CD8-positive, alpha-beta memory T cell (primary cell): ENCODE data around the gene GTSE1. TPM values are rescaled to one million over a fixed set of nuclear protein-coding genes. Genes with fewer than 3 reads are reported as not detected.
"Not testable (repeated sequence)": the region's sequence is repeated elsewhere in the genome, so short reads cannot be mapped to it uniquely, and the experiment has no call there.

Source experiments
- CTCF ChIA-PET: fragments of 350-600 bp; sonication (Branson Sonifier 250); formaldehyde crosslinking; loops from one replicate; lab custom pipeline; 2021; ENCODE audit warnings: antibody characterized with exemption; lab: Charles Lee
- POLR2A ChIA-PET: fragments of 350-600 bp; sonication (Branson Sonifier 250); formaldehyde crosslinking; loops from one replicate; lab custom pipeline; 2021; ENCODE audit warnings: antibody characterized with exemption; lab: Charles Lee
- DNase-seq, 5 donors: peaks; one replicate each; pipeline versions ENCODE4 v3.0.0 to v3.0.0-alpha.2; 2020 to 2022; ENCODE audit warnings: mixed read lengths in 1 of 5
- H3K27ac ChIP-seq: one replicate; pipeline ENCODE4 v1.7.0; 2013; ENCODE audit warnings: low read depth, mild to moderate bottlenecking, low read length, moderate library complexity
- H3K27me3 ChIP-seq: 2 replicates; pipeline ENCODE4 v1.7.0; 2013; ENCODE audit warnings: low read length, mild to moderate bottlenecking; ENCODE audit not compliant: insufficient read depth, poor library complexity, severe bottlenecking
- H3K36me3 ChIP-seq: 2 replicates; pipeline ENCODE4 v1.7.0; 2013; ENCODE audit warnings: mild to moderate bottlenecking, low read length, moderate library complexity; ENCODE audit not compliant: insufficient read depth
- H3K4me1 ChIP-seq: 2 replicates; pipeline ENCODE4 v1.7.0; 2013; ENCODE audit warnings: mild to moderate bottlenecking, low read length, moderate library complexity; ENCODE audit not compliant: insufficient read depth
- H3K4me3 ChIP-seq: 2 replicates; pipeline ENCODE4 v1.7.0; 2013; ENCODE audit warnings: mild to moderate bottlenecking, low read length
- H3K9me3 ChIP-seq: 2 replicates; pipeline ENCODE4 v1.7.0; 2013; ENCODE audit warnings: mild to moderate bottlenecking, low read length
- H3K27ac Mint-ChIP-seq, 8 donors: one replicate each; pipeline ENCODE4 v1.8.0; 2020 to 2021; ENCODE audit warnings: mixed read lengths in 8 of 8, mild to moderate bottlenecking in 6 of 8, inconsistent platforms in 3 of 8, moderate library complexity in 3 of 8
- H3K27me3 Mint-ChIP-seq, 2 donors: one replicate each; pipeline ENCODE4 v1.8.0; 2020 to 2021; ENCODE audit warnings: mixed read lengths in 2 of 2, mild to moderate bottlenecking in 1 of 2, moderate library complexity in 1 of 2
- H3K36me3 Mint-ChIP-seq, 3 donors: one replicate each; pipeline ENCODE4 v1.8.0; 2020 to 2021; ENCODE audit warnings: mixed read lengths in 3 of 3, inconsistent platforms in 1 of 3, mild to moderate bottlenecking in 1 of 3
- H3K4me1 Mint-ChIP-seq, 3 donors: one replicate each; pipeline ENCODE4 v1.8.0; 2020 to 2021; ENCODE audit warnings: mixed read lengths in 3 of 3, inconsistent platforms in 1 of 3, mild to moderate bottlenecking in 1 of 3
- H3K4me3 Mint-ChIP-seq, 7 donors: one replicate each; pipeline ENCODE4 v1.8.0; 2020 to 2021; ENCODE audit warnings: mixed read lengths in 7 of 7, mild to moderate bottlenecking in 6 of 7, moderate library complexity in 4 of 7, inconsistent platforms in 2 of 7
- H3K9me3 Mint-ChIP-seq, 5 donors: one replicate each; pipeline ENCODE4 v1.8.0; 2020 to 2022; ENCODE audit warnings: mixed read lengths in 5 of 5, mild to moderate bottlenecking in 3 of 5, moderate library complexity in 2 of 5, inconsistent platforms in 1 of 5
- polyA plus RNA-seq: library from polyadenylated mRNA; unstranded; fragments of 300-500 nt; fragmentation: Illumina TruSeq; gene quantifications from one replicate; pipeline ENCODE4 v1.2.3, GENCODE V29; 2021
- total RNA-seq, 2 experiments: library from RNA; stranded (reverse); gene quantifications; one replicate each; pipeline ENCODE4 v1.2.3, GENCODE V29; 2021

GTSE1 gene
- total and polyA plus RNA-seq, 3 experiments from 2014 or later = 0.10 to 30.9 (median 27.4) TPM

- CTCF ChIA-PET = interaction anchor here (0.9 kb wide), 1 partner anchor 294 kb away, joined by 3 read pairs; no protein-coding TSS in a partner anchor
- H3K27ac Mint-ChIP-seq = peak overlapping the region in 1 of 8 donors; percentile 68
- H3K4me1 Mint-ChIP-seq = peaks cover 14 to 23% (median 19%) of the 10 kb centered on the region in 3 donors
- Histone ChIP-seq H3K27ac (no peak overlapping the region), H3K27me3 (no peaks in the 10 kb centered on the region), H3K9me3 (no peaks in the 10 kb centered on the region), H3K4me1 (peaks cover 18% of the 10 kb centered on the region), H3K36me3 (no peaks in the 10 kb centered on the region), H3K4me3 (no peak overlapping the region)
- POLR2A ChIA-PET = no interaction called here
- peaks cover 0 to 2% (median 0%) of the 10 kb centered on the region in 3 donors for H3K36me3 Mint-ChIP-seq
- no peaks in the 10 kb centered on the region for H3K9me3 Mint-ChIP-seq
- H3K4me3 Mint-ChIP-seq = peak overlapping the region in 1 of 7 donors; percentile 6
- DNase-seq = no peak
- peaks cover 0 to 6% of the 10 kb centered on the region in 2 donors for H3K27me3 Mint-ChIP-seq
Measured at GRCh38 chr22:46300491-46300890, 3.8 kb downstream of the GTSE1 start.

- Mint-ChIP-seq H3K27ac (peak overlapping the region in 1 of 8 donors; percentile 52), H3K4me1 (peaks cover 0 to 6% (median 0%) of the 10 kb centered on the region in 3 donors), H3K4me3 (peak overlapping the region in 1 of 7 donors; percentile 63), H3K9me3 (no peaks in the 10 kb centered on the region), H3K27me3 (peaks cover 0 to 4% of the 10 kb centered on the region in 2 donors), H3K36me3 (no peaks in the 10 kb centered on the region)
- no peak overlapping the region for H3K27ac ChIP-seq
- POLR2A ChIA-PET = interaction anchor here (0.7 kb wide), 1 partner anchor 795 kb away, joined by 4 read pairs; no protein-coding TSS in a partner anchor
- no peaks in the 10 kb centered on the region for H3K9me3 ChIP-seq
- CTCF ChIA-PET = no interaction called here
- no peak for DNase-seq
- H3K4me1 ChIP-seq = no peaks in the 10 kb centered on the region
- no peak overlapping the region for H3K4me3 ChIP-seq
- no peaks in the 10 kb centered on the region for H3K36me3 ChIP-seq
- no peaks in the 10 kb centered on the region for H3K27me3 ChIP-seq
Measured at GRCh38 chr22:46303347-46303965, 6.8 kb downstream of the GTSE1 start.

GRCh38 chr22:46308283-46308988, 11.8 kb downstream of the GTSE1 start:
- Histone ChIP-seq H3K36me3 (no peaks in the 10 kb centered on the region), H3K27ac (no peak overlapping the region), H3K9me3 (no peaks in the 10 kb centered on the region), H3K27me3 (no peaks in the 10 kb centered on the region), H3K4me1 (no peaks in the 10 kb centered on the region), H3K4me3 (no peak overlapping the region)
- Mint-ChIP-seq H3K36me3 (no peaks in the 10 kb centered on the region), H3K4me1 (no peaks in the 10 kb centered on the region), H3K9me3 (no peaks in the 10 kb centered on the region), H3K27me3 (peaks cover 0 to 4% of the 10 kb centered on the region in 2 donors), H3K4me3 (no peak overlapping the region), H3K27ac (peak overlapping the region in 2 of 8 donors; percentile 5 to 77)
- ChIA-PET POLR2A (no interaction called here), CTCF (interaction anchor here (1.1 to 1.8 kb wide), 2 partner anchors 192 to 302 kb away, joined by 3 to 7 read pairs; no protein-coding TSS in a partner anchor)
- DNase-seq = no peak

GRCh38 chr22:46309526-46310085, 12.9 kb downstream of the GTSE1 start:
- H3K36me3 Mint-ChIP-seq = no peaks in the 10 kb centered on the region
- H3K4me1 Mint-ChIP-seq = no peaks in the 10 kb centered on the region
- no peak overlapping the region for H3K4me3 Mint-ChIP-seq

GRCh38 chr22:46312056-46312455, 15.4 kb downstream of the GTSE1 start:
- no peaks in the 10 kb centered on the region for H3K9me3 Mint-ChIP-seq

More at GRCh38 chr22:46309526-46310085, 12.9 kb downstream of the GTSE1 start:
- Mint-ChIP-seq H3K9me3 (no peaks in the 10 kb centered on the region), H3K27me3 (peaks cover 0 to 4% of the 10 kb centered on the region in 2 donors), H3K27ac (no peak overlapping the region)
- ChIA-PET POLR2A (no interaction called here), CTCF (interaction anchor here (1.8 to 7.1 kb wide), 2 partner anchors 186 to 303 kb away, joined by 7 to 78 read pairs; no protein-coding TSS in a partner anchor)
- Histone ChIP-seq H3K27ac (no peak overlapping the region), H3K36me3 (no peaks in the 10 kb centered on the region), H3K4me3 (no peak overlapping the region), H3K27me3 (no peaks in the 10 kb centered on the region), H3K9me3 (no peaks in the 10 kb centered on the region), H3K4me1 (no peaks in the 10 kb centered on the region)
- DNase-seq = peak in 1 of 5 donors; percentile 8

GRCh38 chr22:46312848-46313247, 16.2 kb downstream of the GTSE1 start:
- H3K36me3 ChIP-seq, H3K27ac Mint-ChIP-seq, H3K27ac ChIP-seq, H3K36me3 Mint-ChIP-seq, H3K4me3 Mint-ChIP-seq, H3K9me3 Mint-ChIP-seq, POLR2A ChIA-PET, H3K9me3 ChIP-seq, H3K4me1 Mint-ChIP-seq, H3K27me3 ChIP-seq, H3K4me3 ChIP-seq, H3K27me3 Mint-ChIP-seq, H3K4me1 ChIP-seq: not testable (repeated sequence)
- CTCF ChIA-PET = interaction anchor here (0.6 to 7.1 kb wide), 4 partner anchors 189 to 309 kb away, joined by 3 to 78 read pairs (median 4); no protein-coding TSS in a partner anchor
- peak in 1 of 5 donors; percentile 4 for DNase-seq

More at GRCh38 chr22:46312056-46312455, 15.4 kb downstream of the GTSE1 start:
- Mint-ChIP-seq H3K27me3 (peaks cover 0 to 4% of the 10 kb centered on the region in 2 donors), H3K36me3 (no peaks in the 10 kb centered on the region), H3K27ac (peak overlapping the region in 1 of 8 donors; percentile 0), H3K4me1 (no peaks in the 10 kb centered on the region), H3K4me3 (no peak overlapping the region)
- ChIA-PET POLR2A (no interaction called here), CTCF (interaction anchor here (0.7 to 7.1 kb wide), 3 partner anchors 9 to 195 kb away, joined by 3 to 78 read pairs (median 4); no protein-coding TSS in a partner anchor)
- Histone ChIP-seq H3K27ac (no peak overlapping the region), H3K9me3 (no peaks in the 10 kb centered on the region), H3K27me3 (no peaks in the 10 kb centered on the region), H3K4me1 (no peaks in the 10 kb centered on the region), H3K36me3 (no peaks in the 10 kb centered on the region), H3K4me3 (no peak overlapping the region)
- peak in 1 of 5 donors; percentile 44 for DNase-seq

GRCh38 chr22:46315976-46316375, 19.3 kb downstream of the GTSE1 start:
- Histone ChIP-seq H3K36me3 (no peaks in the 10 kb centered on the region), H3K27ac (no peak overlapping the region), H3K4me1 (no peaks in the 10 kb centered on the region), H3K4me3 (no peak overlapping the region), H3K9me3 (no peaks in the 10 kb centered on the region), H3K27me3 (no peaks in the 10 kb centered on the region)
- H3K27ac Mint-ChIP-seq = no peak overlapping the region
- ChIA-PET CTCF (interaction anchor here (1.0 to 7.1 kb wide), 7 partner anchors 11 to 320 kb away, joined by 3 to 78 read pairs (median 4); partner anchors contain the start of gene GTSE1), POLR2A (interaction anchor here (0.6 kb wide), 1 partner anchor 310 kb away, joined by 3 read pairs; no protein-coding TSS in a partner anchor)
- DNase-seq = peak in 1 of 5 donors; percentile 21
- H3K36me3 Mint-ChIP-seq = no peaks in the 10 kb centered on the region
- no peak overlapping the region for H3K4me3 Mint-ChIP-seq
- peaks cover 0 to 1% of the 10 kb centered on the region in 2 donors for H3K27me3 Mint-ChIP-seq
- no peaks in the 10 kb centered on the region for H3K4me1 Mint-ChIP-seq
- no peaks in the 10 kb centered on the region for H3K9me3 Mint-ChIP-seq
